Measurements from ENCODE around the gene SLC35G2.
"Not testable (repeated sequence)": the region's sequence is repeated elsewhere in the genome, so short reads cannot be mapped to it uniquely, and the experiment has no call there.

SLC35G2 gene

DNA sequence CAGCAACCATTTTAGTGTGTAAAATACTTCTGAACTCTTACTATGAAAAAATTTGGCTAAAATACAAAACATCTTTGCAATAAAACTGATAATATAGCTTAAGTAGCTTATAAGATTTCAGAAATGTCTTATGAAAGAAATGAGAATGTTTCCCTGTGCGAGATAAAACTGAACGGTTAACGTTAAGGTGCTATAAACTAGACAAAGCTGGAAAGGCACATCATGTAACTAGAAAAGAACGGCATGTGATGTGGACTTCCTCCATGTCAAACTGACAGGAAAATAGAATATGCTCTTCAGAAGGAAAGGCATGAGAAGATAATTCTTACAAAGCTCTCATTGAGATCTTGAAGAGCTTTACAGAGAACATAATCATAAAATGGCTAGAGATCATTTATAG, 79.6 kb downstream of the SLC35G2 start:
- no peak overlapping the region for H3K4me3 ChIP-seq (ENCODE audit: low read depth, low read length)
- TF ChIP-seq, protein P1, sequence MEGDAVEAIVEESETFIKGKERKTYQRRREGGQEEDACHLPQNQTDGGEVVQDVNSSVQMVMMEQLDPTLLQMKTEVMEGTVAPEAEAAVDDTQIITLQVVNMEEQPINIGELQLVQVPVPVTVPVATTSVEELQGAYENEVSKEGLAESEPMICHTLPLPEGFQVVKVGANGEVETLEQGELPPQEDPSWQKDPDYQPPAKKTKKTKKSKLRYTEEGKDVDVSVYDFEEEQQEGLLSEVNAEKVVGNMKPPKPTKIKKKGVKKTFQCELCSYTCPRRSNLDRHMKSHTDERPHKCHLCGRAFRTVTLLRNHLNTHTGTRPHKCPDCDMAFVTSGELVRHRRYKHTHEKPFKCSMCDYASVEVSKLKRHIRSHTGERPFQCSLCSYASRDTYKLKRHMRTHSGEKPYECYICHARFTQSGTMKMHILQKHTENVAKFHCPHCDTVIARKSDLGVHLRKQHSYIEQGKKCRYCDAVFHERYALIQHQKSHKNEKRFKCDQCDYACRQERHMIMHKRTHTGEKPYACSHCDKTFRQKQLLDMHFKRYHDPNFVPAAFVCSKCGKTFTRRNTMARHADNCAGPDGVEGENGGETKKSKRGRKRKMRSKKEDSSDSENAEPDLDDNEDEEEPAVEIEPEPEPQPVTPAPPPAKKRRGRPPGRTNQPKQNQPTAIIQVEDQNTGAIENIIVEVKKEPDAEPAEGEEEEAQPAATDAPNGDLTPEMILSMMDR (IDR thresholded peaks at IDR 0.05; ENCODE audit: low read depth, low read length) = no peak
- no peak for DNase-seq (ENCODE audit: low read depth)

- TF ChIP-seq, protein P1 (IDR thresholded peaks at IDR 0.05; ENCODE audit: low read depth, low read length) = no peak
- TF ChIP-seq MAX (IDR thresholded peaks at IDR 0.05; ENCODE audit: low read depth, low read length) = no peak
- TF ChIP-seq MYC (IDR thresholded peaks at IDR 0.05; ENCODE audit: low read depth, low read length) = no peak
- no peak for TF ChIP-seq POLR2A (IDR thresholded peaks at IDR 0.05; ENCODE audit: extremely low read depth, insufficient read length)
- no peak overlapping the region for H3K4me3 ChIP-seq (ENCODE audit: low read depth, low read length)
- no peak for DNase-seq (ENCODE audit: low read depth)
These were observed 80.0 kb downstream of the SLC35G2 start for GRCh38 chr3:136898954-136899353.

DNA sequence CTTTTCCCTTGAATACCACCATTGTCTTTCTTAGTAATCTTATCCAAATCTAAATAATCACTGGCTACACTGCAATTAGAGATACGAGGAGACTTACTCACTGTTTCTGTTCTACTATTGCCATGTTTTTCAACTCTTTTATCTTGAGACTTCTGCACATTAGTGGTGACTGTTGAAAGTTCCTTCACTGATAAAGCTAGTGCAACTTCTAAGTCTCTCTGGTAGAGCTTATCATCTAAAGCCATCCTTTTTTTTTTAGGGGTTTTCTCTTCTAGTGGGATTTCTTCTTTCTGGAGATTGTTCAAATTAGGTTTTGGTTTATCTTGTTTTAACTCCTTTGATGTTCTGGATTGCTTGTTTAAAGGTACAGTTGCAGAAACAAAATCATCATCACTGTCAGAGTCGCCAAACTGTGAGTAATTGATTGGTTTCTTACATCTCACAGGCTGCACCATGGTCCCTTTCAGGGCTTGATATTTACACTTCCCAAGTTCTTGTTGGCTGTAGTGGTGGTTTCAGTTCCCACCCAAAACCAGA, 80.8 kb downstream of the SLC35G2 start:
- no peak overlapping the region for H3K4me3 ChIP-seq (ENCODE audit: low read depth, low read length)
- TF ChIP-seq MAX (IDR thresholded peaks at IDR 0.05; ENCODE audit: low read depth, low read length) (no peak), POLR2A (IDR thresholded peaks at IDR 0.05; ENCODE audit: extremely low read depth, insufficient read length) (no peak), MYC (IDR thresholded peaks at IDR 0.05; ENCODE audit: low read depth, low read length) (no peak)
- TF ChIP-seq, protein P1 (IDR thresholded peaks at IDR 0.05; ENCODE audit: low read depth, low read length) = no peak
- DNase-seq (ENCODE audit: low read depth) = no peak

DNA sequence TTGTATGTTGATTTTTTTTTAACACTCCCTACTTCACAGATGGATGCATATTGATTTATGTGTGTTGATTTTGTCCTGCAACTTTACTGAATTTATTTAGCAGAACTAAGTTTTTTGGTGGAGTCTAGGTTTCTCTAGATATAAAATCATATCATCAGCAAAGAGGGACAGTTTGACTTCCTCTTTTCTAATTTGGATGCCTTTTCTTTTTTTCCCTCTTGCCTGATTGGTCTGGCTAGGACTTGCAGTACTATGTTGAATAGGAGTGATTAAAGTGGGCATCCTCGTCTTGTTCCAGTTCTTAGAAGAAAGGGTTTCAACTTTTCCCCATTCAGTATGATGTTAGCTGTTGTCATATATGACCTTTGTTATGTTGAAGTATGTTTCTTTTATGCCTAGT, 81.8 kb downstream of the SLC35G2 start:
- peak; percentile 15 for DNase-seq (ENCODE audit: low read depth)

DNA sequence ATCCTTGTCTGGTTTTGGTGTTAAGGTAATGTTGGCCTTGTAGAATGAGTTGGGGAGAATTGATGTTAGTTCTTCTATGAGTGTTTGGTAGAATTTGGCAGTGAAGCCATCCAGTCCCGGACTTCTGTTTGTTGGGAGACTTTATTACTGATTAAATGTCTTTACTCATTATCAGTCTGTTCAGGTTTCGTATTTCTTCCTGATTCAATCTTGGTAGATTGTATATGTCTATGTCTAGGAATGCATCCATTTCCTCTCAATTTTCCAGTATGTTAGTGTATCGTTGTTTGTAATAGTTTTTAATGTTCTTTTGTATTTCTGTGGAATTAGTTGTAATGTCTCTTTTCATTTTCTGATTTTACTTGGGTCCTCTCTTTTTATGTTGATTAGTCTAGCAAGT, 82.5 kb downstream of the SLC35G2 start:
- TF ChIP-seq POLR2A (IDR thresholded peaks at IDR 0.05; ENCODE audit: extremely low read depth, insufficient read length) = no peak
- TF ChIP-seq MYC (IDR thresholded peaks at IDR 0.05; ENCODE audit: low read depth, low read length) = no peak
- no peak for TF ChIP-seq MAX (IDR thresholded peaks at IDR 0.05; ENCODE audit: low read depth, low read length)
- TF ChIP-seq, protein P1 (IDR thresholded peaks at IDR 0.05; ENCODE audit: low read depth, low read length) = no peak
- no peak overlapping the region for H3K4me3 ChIP-seq (ENCODE audit: low read depth, low read length)
- DNase-seq (ENCODE audit: low read depth) = no peak

More for the DNA sequence above, 81.8 kb downstream of the SLC35G2 start:
- H3K4me3 ChIP-seq (ENCODE audit: low read depth, low read length) = not testable (repeated sequence)

- not testable (repeated sequence) for H3K4me3 ChIP-seq (ENCODE audit: low read depth, low read length)
- peak; percentile 35 for DNase-seq (ENCODE audit: low read depth)
These were observed 83.6 kb downstream of the SLC35G2 start for GRCh38 chr3:136902530-136902929.

DNA sequence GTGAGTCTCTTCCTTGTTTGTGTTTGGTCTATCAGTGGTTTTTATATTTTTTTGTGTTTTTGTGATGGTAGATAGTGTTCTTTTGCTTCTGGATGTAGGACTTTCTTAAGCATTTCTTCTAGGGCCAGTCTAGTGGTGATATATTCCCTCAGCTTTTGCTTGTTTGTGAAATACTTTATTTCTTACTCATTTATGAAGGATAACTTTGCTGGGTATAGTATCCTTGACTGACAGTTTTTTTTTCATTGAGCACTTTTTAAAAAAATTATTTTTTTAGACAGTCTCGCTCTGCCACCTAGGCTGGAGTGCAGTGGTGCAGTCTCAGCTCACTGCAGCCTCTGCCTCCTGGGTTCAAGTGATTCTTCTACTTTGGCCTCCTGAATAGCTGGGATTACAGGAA, 85.0 kb downstream of the SLC35G2 start:
- TF ChIP-seq MYC (IDR thresholded peaks at IDR 0.05; ENCODE audit: low read depth, low read length) (no peak), MAX (IDR thresholded peaks at IDR 0.05; ENCODE audit: low read depth, low read length) (no peak), POLR2A (IDR thresholded peaks at IDR 0.05; ENCODE audit: extremely low read depth, insufficient read length) (no peak)
- TF ChIP-seq, protein P1 (IDR thresholded peaks at IDR 0.05; ENCODE audit: low read depth, low read length) = no peak
- DNase-seq (ENCODE audit: low read depth) = no peak
- H3K4me3 ChIP-seq (ENCODE audit: low read depth, low read length) = no peak overlapping the region
